HFF-Myc (cell line): ENCODE data around the gene C2orf76.
"Not testable (repeated sequence)": the region's sequence is repeated elsewhere in the genome, so short reads cannot be mapped to it uniquely, and the experiment has no call there.

Experiments used
- DNase-seq: peaks from one replicate; pipeline ENCODE4 v3.0.0-alpha.2; 2011; ENCODE audit warnings: low read depth; ENCODE audit errors: extremely low read depth
- H3K4me3 ChIP-seq: replicated peaks from 2 replicates; pipeline ENCODE4 v1.5.1; 2011; ENCODE audit warnings: low read depth, mild to moderate bottlenecking, control low read depth, low read length
- CTCF ChIP-seq: IDR thresholded peaks from 2 replicates; pipeline ENCODE4 v1.5.1; 2012; ENCODE audit warnings: mild to moderate bottlenecking, low read depth, low read length, control low read depth; ENCODE audit errors: missing control alignments

Gene C2orf76

GRCh38 chr2:119405151-119405550, 38.5 kb upstream of the C2orf76 start:
- no peak for TF ChIP-seq CTCF
- no peak overlapping the region for H3K4me3 ChIP-seq

GRCh38 chr2:119403618-119404017, 37.0 kb upstream of the C2orf76 start:
- DNase-seq, H3K4me3 ChIP-seq: not testable (repeated sequence)

More at GRCh38 chr2:119405151-119405550, 38.5 kb upstream of the C2orf76 start:
- DNase-seq: no peak

- no peak overlapping the region for H3K4me3 ChIP-seq
- no peak for DNase-seq
- TF ChIP-seq CTCF: no peak
Measured at GRCh38 chr2:119402645-119403560, 36.3 kb upstream of the C2orf76 start.

- no peak for DNase-seq
- no peak for TF ChIP-seq CTCF
- no peak overlapping the region for H3K4me3 ChIP-seq
Measured at GRCh38 chr2:119402106-119402505, 35.5 kb upstream of the C2orf76 start.

- no peak for TF ChIP-seq CTCF
- no peak overlapping the region for H3K4me3 ChIP-seq
- no peak for DNase-seq
Measured at GRCh38 chr2:119397196-119397595, 30.6 kb upstream of the C2orf76 start.

GRCh38 chr2:119393971-119394748, 27.5 kb upstream of the C2orf76 start:
- no peak for TF ChIP-seq CTCF

More at GRCh38 chr2:119393971-119394748, 27.5 kb upstream of the C2orf76 start:
- DNase-seq: no peak
- H3K4me3 ChIP-seq: no peak overlapping the region
